ENCODE measurements around the gene TMPRSS13. TPM values are rescaled to one million over a fixed set of nuclear protein-coding genes. Genes with fewer than 3 reads are reported as not detected.
A peak's percentile ranks its signal among the peaks of the same experiment; 100 is the strongest.

TMPRSS13 gene
- total and polyA plus RNA-seq, 4 experiments from 2014 or later, result 0.45 to 4.0 (median 2.3) TPM

DNA sequence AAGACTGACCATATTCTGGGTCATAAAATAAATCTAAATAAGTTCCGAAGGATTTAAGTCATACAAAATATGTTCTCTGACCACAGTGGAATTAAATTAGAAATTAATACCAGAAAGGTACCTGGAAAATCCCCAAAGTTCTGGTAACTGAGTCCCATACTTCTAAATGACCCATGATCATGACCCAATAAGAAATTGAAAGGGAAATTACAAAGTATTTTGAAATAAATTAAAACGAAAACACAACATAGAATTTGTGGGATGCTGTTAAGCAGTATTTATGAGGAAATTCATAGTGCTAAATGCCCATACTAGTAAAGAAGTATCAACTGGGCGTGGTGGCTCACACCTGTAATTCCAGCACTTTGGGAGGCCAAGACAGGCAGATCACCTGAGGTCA is 33.6 kb upstream of the TMPRSS13 start:
- H3K4me3 ChIP-seq (ENCODE audit: low read length in 2 of 2), result no peak overlapping the region
- Mint-ChIP-seq H3K4me3 (no peak overlapping the region), H3K27me3 (no peaks in the 10 kb centered on the region), H3K4me1 (peaks cover 25 to 38% (median 30%) of the 10 kb centered on the region in 4 donors), H3K9me3 (peaks cover 8 to 20% (median 18%) of the 10 kb centered on the region in 8 donors), H3K36me3 (peaks cover 10 to 23% of the 10 kb centered on the region in 2 donors), H3K27ac (no peak overlapping the region)
- intact Hi-C loops (cut with micrococcal nuclease), result no loop called here
- ChIA-PET POLR2A (ENCODE audit: partially characterized antibody) (interaction anchor here (2.5 to 46.4 kb wide), 2 partner anchors 11 to 42 kb away, joined by 13 to 2125 read pairs; partner anchors contain the start of gene IL10RA), CTCF (ENCODE audit: partially characterized antibody) (interaction anchor here (1.0 kb wide), 1 partner anchor 11 kb away, joined by 3 read pairs; no protein-coding TSS in a partner anchor)
- H3K4me1 ChIP-seq (ENCODE audit: insufficient read depth, low read length), result peaks cover 4% of the 10 kb centered on the region
- H3K9me3 ChIP-seq (ENCODE audit: control insufficient read depth in 1 of 2, low read length in 2 of 2), result peaks cover 0 to 2% of the 10 kb centered on the region in 2 donors
- no peaks in the 10 kb centered on the region for H3K36me3 ChIP-seq (ENCODE audit: insufficient read depth, low read length)
- no peaks in the 10 kb centered on the region for H3K27me3 ChIP-seq (ENCODE audit: insufficient read depth, low read length)
- no peak overlapping the region for H3K27ac ChIP-seq (ENCODE audit: low read depth, low read length)
- no peak for DNase-seq

DNA sequence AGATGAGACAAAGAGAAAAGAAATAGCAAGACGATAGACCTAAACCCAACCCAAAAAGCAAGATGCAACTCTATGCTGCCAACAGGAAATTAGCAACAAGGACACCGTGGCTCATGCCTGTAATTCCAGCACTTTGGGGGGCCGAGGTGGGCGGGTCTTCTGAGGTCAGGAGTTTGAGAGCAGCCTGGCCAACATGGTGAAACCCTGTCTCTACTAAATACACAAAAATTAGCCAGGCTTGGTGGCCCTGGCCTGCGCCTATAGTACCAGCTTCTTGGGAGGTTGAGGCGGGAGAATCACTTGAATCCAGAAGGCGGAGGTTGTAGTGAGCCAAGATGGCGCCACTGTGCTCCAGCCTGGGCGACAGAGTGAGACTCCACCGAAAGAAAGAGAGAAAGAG is 32.7 kb upstream of the TMPRSS13 start:
- Mint-ChIP-seq H3K27ac (peak overlapping the region in 1 of 7 donors; percentile 25), H3K27me3 (no peaks in the 10 kb centered on the region), H3K36me3 (peaks cover 17 to 30% of the 10 kb centered on the region in 2 donors), H3K4me3 (peak overlapping the region in 1 of 8 donors; percentile 34), H3K9me3 (peaks cover 8 to 29% (median 21%) of the 10 kb centered on the region in 8 donors), H3K4me1 (peaks cover 28 to 44% (median 37%) of the 10 kb centered on the region in 4 donors)
- intact Hi-C loops (cut with micrococcal nuclease), result no loop called here
- no peak overlapping the region for H3K27ac ChIP-seq (ENCODE audit: low read depth, low read length)
- ChIA-PET CTCF (ENCODE audit: partially characterized antibody) (interaction anchor here (0.7 to 1.2 kb wide), 3 partner anchors 8 to 15 kb away, joined by 3 read pairs; no protein-coding TSS in a partner anchor), POLR2A (ENCODE audit: partially characterized antibody) (interaction anchor here (2.8 kb wide), 1 partner anchor 11 kb away, joined by 20 read pairs; no protein-coding TSS in a partner anchor)
- H3K4me3 ChIP-seq (ENCODE audit: low read length in 2 of 2), result no peak overlapping the region
- no peaks in the 10 kb centered on the region for H3K36me3 ChIP-seq (ENCODE audit: insufficient read depth, low read length)
- H3K27me3 ChIP-seq (ENCODE audit: insufficient read depth, low read length), result no peaks in the 10 kb centered on the region
- H3K9me3 ChIP-seq (ENCODE audit: control insufficient read depth in 1 of 2, low read length in 2 of 2), result peaks cover 0 to 5% of the 10 kb centered on the region in 2 donors
- DNase-seq, result no peak
- peaks cover 4% of the 10 kb centered on the region for H3K4me1 ChIP-seq (ENCODE audit: insufficient read depth, low read length)

GRCh38 chr11:117960406-117960805 is 31.2 kb upstream of the TMPRSS13 start:
- H3K4me1 Mint-ChIP-seq, result peaks cover 28 to 54% (median 43%) of the 10 kb centered on the region in 4 donors
- H3K4me3 ChIP-seq (ENCODE audit: low read length in 2 of 2), result no peak overlapping the region
- intact Hi-C loops (cut with micrococcal nuclease), result no loop called here

GRCh38 chr11:117959438-117960149 is 30.4 kb upstream of the TMPRSS13 start:
- Histone ChIP-seq H3K9me3 (ENCODE audit: control insufficient read depth in 1 of 2, low read length in 2 of 2) (peaks cover 0 to 5% of the 10 kb centered on the region in 2 donors), H3K4me3 (ENCODE audit: low read length in 2 of 2) (no peak overlapping the region), H3K27ac (ENCODE audit: low read depth, low read length) (no peak overlapping the region), H3K4me1 (ENCODE audit: insufficient read depth, low read length) (peaks cover 21% of the 10 kb centered on the region), H3K27me3 (ENCODE audit: insufficient read depth, low read length) (no peaks in the 10 kb centered on the region), H3K36me3 (ENCODE audit: insufficient read depth, low read length) (no peaks in the 10 kb centered on the region)
- no peak for DNase-seq
- ChIA-PET CTCF (ENCODE audit: partially characterized antibody) (interaction anchor here (1.1 to 1.3 kb wide), 3 partner anchors 13 to 94 kb away, joined by 3 to 7 read pairs (median 5); no protein-coding TSS in a partner anchor), POLR2A (ENCODE audit: partially characterized antibody) (interaction anchor here (0.8 to 2.8 kb wide), 5 partner anchors 9 to 92 kb away, joined by 3 to 20 read pairs (median 3); partner anchors contain the start of gene IL10RA)
- peaks cover 31 to 59% (median 47%) of the 10 kb centered on the region in 4 donors for H3K4me1 Mint-ChIP-seq
- peaks cover 21 to 37% of the 10 kb centered on the region in 2 donors for H3K36me3 Mint-ChIP-seq
- peak overlapping the region in 3 of 8 donors; percentile 10 to 68 (median 51) for H3K4me3 Mint-ChIP-seq
- peaks cover 8 to 35% (median 21%) of the 10 kb centered on the region in 8 donors for H3K9me3 Mint-ChIP-seq
- H3K27me3 Mint-ChIP-seq, result no peaks in the 10 kb centered on the region
- intact Hi-C loops (cut with micrococcal nuclease), result no loop called here
- peak overlapping the region in 4 of 7 donors; percentile 33 to 72 (median 35) for H3K27ac Mint-ChIP-seq

More at GRCh38 chr11:117960406-117960805, 31.2 kb upstream of the TMPRSS13 start:
- Histone ChIP-seq H3K9me3 (ENCODE audit: control insufficient read depth in 1 of 2, low read length in 2 of 2) (peaks cover 0 to 5% of the 10 kb centered on the region in 2 donors), H3K4me1 (ENCODE audit: insufficient read depth, low read length) (peaks cover 13% of the 10 kb centered on the region), H3K27me3 (ENCODE audit: insufficient read depth, low read length) (no peaks in the 10 kb centered on the region), H3K27ac (ENCODE audit: low read depth, low read length) (no peak overlapping the region), H3K36me3 (ENCODE audit: insufficient read depth, low read length) (no peaks in the 10 kb centered on the region)
- Mint-ChIP-seq H3K9me3 (peaks cover 8 to 35% (median 21%) of the 10 kb centered on the region in 8 donors), H3K4me3 (no peak overlapping the region), H3K27me3 (no peaks in the 10 kb centered on the region), H3K36me3 (peaks cover 21 to 37% of the 10 kb centered on the region in 2 donors), H3K27ac (peak overlapping the region in 1 of 7 donors; percentile 67)
- POLR2A ChIA-PET (ENCODE audit: partially characterized antibody), result interaction anchor here (0.8 to 2.8 kb wide), 6 partner anchors 9 to 91 kb away, joined by 3 to 20 read pairs (median 3); partner anchors contain the start of gene IL10RA
- no peak for DNase-seq
- CTCF ChIA-PET (ENCODE audit: partially characterized antibody), result interaction anchor here (1.1 to 1.3 kb wide), 3 partner anchors 13 to 93 kb away, joined by 3 to 7 read pairs (median 5); no protein-coding TSS in a partner anchor

DNA sequence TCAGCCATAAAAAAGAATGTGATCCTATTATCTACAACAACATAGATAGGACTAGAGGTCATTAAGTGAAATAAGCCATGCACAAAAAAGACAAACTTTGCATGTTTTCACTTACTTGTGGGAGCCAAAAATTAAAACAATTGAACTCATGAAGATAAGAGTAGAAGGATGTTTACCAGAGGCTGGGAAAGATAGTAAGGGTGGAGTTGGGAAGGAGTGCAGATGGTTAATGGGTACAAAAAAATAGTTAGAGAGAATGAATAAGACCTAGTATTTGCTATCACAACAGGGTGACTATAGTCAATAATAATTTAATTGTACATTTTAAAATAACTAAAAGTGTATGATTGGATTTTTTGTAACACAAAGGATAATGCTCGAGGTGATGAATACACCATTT is 29.7 kb upstream of the TMPRSS13 start:
- H3K4me3 Mint-ChIP-seq, result peak overlapping the region in 4 of 8 donors; percentile 25 to 52 (median 39)
- ChIA-PET POLR2A (ENCODE audit: partially characterized antibody) (no interaction called here), CTCF (ENCODE audit: partially characterized antibody) (no interaction called here)
- no peaks in the 10 kb centered on the region for H3K27me3 Mint-ChIP-seq
- peaks cover 28% of the 10 kb centered on the region for H3K4me1 ChIP-seq (ENCODE audit: insufficient read depth, low read length)
- DNase-seq, result no peak
- peaks cover 21 to 37% of the 10 kb centered on the region in 2 donors for H3K36me3 Mint-ChIP-seq
- H3K36me3 ChIP-seq (ENCODE audit: insufficient read depth, low read length), result no peaks in the 10 kb centered on the region
- H3K4me1 Mint-ChIP-seq, result peaks cover 35 to 65% (median 52%) of the 10 kb centered on the region in 4 donors
- H3K4me3 ChIP-seq (ENCODE audit: low read length in 2 of 2), result no peak overlapping the region
- no peaks in the 10 kb centered on the region for H3K27me3 ChIP-seq (ENCODE audit: insufficient read depth, low read length)
- H3K9me3 ChIP-seq (ENCODE audit: control insufficient read depth in 1 of 2, low read length in 2 of 2), result peaks cover 0 to 5% of the 10 kb centered on the region in 2 donors
- peaks cover 8 to 35% (median 21%) of the 10 kb centered on the region in 8 donors for H3K9me3 Mint-ChIP-seq
- H3K27ac ChIP-seq (ENCODE audit: low read depth, low read length), result no peak overlapping the region
- peak overlapping the region in 2 of 7 donors; percentile 14 to 25 for H3K27ac Mint-ChIP-seq
- intact Hi-C loops (cut with micrococcal nuclease), result no loop called here

GRCh38 chr11:117953024-117953671 is 23.9 kb upstream of the TMPRSS13 start:
- intact Hi-C loops (cut with micrococcal nuclease), result loop anchor here (1.0 kb wide), 1 partner anchor 17 kb away; no protein-coding TSS in a partner anchor
- peak overlapping the region; percentile 48 for H3K27ac ChIP-seq (ENCODE audit: low read depth, low read length)

More at GRCh38 chr11:117953024-117953671, 23.9 kb upstream of the TMPRSS13 start:
- Histone ChIP-seq H3K4me1 (ENCODE audit: insufficient read depth, low read length) (peaks cover 81% of the 10 kb centered on the region), H3K4me3 (ENCODE audit: low read length in 2 of 2) (peak overlapping the region in 1 of 2 donors; percentile 50), H3K27me3 (ENCODE audit: insufficient read depth, low read length) (no peaks in the 10 kb centered on the region), H3K36me3 (ENCODE audit: insufficient read depth, low read length) (no peaks in the 10 kb centered on the region), H3K9me3 (ENCODE audit: control insufficient read depth in 1 of 2, low read length in 2 of 2) (peaks cover 0 to 5% of the 10 kb centered on the region in 2 donors)
- H3K27ac Mint-ChIP-seq, result peak overlapping the region; percentile 88 to 97 (median 94)
- ChIA-PET POLR2A (ENCODE audit: partially characterized antibody) (interaction anchor here (0.7 to 18.6 kb wide), 10 partner anchors 10 to 138 kb away, joined by 3 to 1750 read pairs (median 10); partner anchors contain the start of gene IL10RA), CTCF (ENCODE audit: partially characterized antibody) (interaction anchor here (0.6 to 14.0 kb wide), 11 partner anchors 11 to 144 kb away, joined by 3 to 402 read pairs (median 52); partner anchors contain the start of gene IL10RA)
- peaks cover 61 to 93% (median 75%) of the 10 kb centered on the region in 4 donors for H3K4me1 Mint-ChIP-seq
- H3K36me3 Mint-ChIP-seq, result peaks cover 13 to 17% of the 10 kb centered on the region in 2 donors
- peak overlapping the region; percentile 29 to 89 (median 81) for H3K4me3 Mint-ChIP-seq
- peak; percentile 65 to 74 (median 68) for DNase-seq
- H3K27me3 Mint-ChIP-seq, result no peaks in the 10 kb centered on the region
- peaks cover 2 to 19% (median 7%) of the 10 kb centered on the region in 8 donors for H3K9me3 Mint-ChIP-seq

Measured in CD4-positive, alpha-beta memory T cell (primary cell).